Right atrium auricular region (tissue), 2 donors: ENCODE results near the gene GPC3. TPM values are rescaled to one million over a fixed set of nuclear protein-coding genes. Genes with fewer than 3 reads are reported as not detected.

Experiments
- DNase-seq: peaks from one replicate; pipeline ENCODE4 v3.0.0-alpha.2; 2019; ENCODE audit warnings: low spot score
- H3K27ac ChIP-seq, 2 donors: fragments of 200-600 bp; sonication (generic); 1 replicate in 1 of 2; 2 replicates in 1 of 2; pipeline ENCODE4 v1.5.1; 2016 to 2019
- H3K27me3 ChIP-seq, 2 donors: fragments of 200-600 bp; sonication (generic); one replicate each; pipeline versions ENCODE4 v1.5.1 to v1.6.0; 2017 to 2019
- H3K36me3 ChIP-seq: fragments of 200-600 bp; sonication (generic); one replicate; pipeline ENCODE4 v1.5.1; 2016
- H3K4me1 ChIP-seq, 2 donors: fragments of 200-600 bp; sonication (generic); one replicate each; pipeline versions ENCODE4 v1.5.1 to v1.6.0; 2017 to 2019
- H3K4me3 ChIP-seq, 2 donors: fragments of 200-600 bp; sonication (generic); 1 replicate in 1 of 2; 2 replicates in 1 of 2; pipeline ENCODE4 v1.5.1; 2017 to 2019; ENCODE audit warnings: mild to moderate bottlenecking in 1 of 2, moderate library complexity in 1 of 2
- H3K9me3 ChIP-seq, 2 donors: fragments of 200-600 bp; sonication (generic); one replicate each; pipeline ENCODE4 v1.5.1; 2019
- CTCF ChIP-seq, 2 donors: fragments of 200-600 bp; sonication (generic); IDR thresholded peaks; one replicate each; pipeline ENCODE4 v1.5.1; 2019; ENCODE audit warnings: antibody characterized with exemption in 2 of 2
- total RNA-seq, 2 donors: library from RNA; depleted of rRNA; stranded (reverse); fragments of >200 nt; gene quantifications; one replicate each; pipeline ENCODE4 v1.1.0, GENCODE V29; 2016

The GPC3 gene
- total RNA-seq, 2 donors from 2014 or later: 3.5 to 18.6 TPM

- no peak for TF ChIP-seq CTCF (IDR thresholded peaks at IDR 0.05)
- H3K27me3 ChIP-seq: no peaks in the 10 kb centered on the region
- H3K27ac ChIP-seq: no peak overlapping the region
- no peaks in the 10 kb centered on the region for H3K36me3 ChIP-seq
- no peak for DNase-seq
- H3K4me3 ChIP-seq: no peak overlapping the region
- H3K4me1 ChIP-seq: peaks cover 0 to 5% of the 10 kb centered on the region in 2 donors
- H3K9me3 ChIP-seq: no peaks in the 10 kb centered on the region
These were observed 3.5 kb downstream of the GPC3 start for GRCh38 chrX:133981924-133982323.

- no peak for TF ChIP-seq CTCF (IDR thresholded peaks at IDR 0.05)
- H3K27me3 ChIP-seq: no peaks in the 10 kb centered on the region
- H3K9me3 ChIP-seq: no peaks in the 10 kb centered on the region
These were observed 4.4 kb downstream of the GPC3 start for GRCh38 chrX:133980832-133981588.

GRCh38 chrX:133980406-133980805 is 5.0 kb downstream of the GPC3 start:
- Histone ChIP-seq H3K27me3 (no peaks in the 10 kb centered on the region), H3K27ac (no peak overlapping the region), H3K9me3 (no peaks in the 10 kb centered on the region), H3K4me3 (no peak overlapping the region), H3K4me1 (peaks cover 0 to 5% of the 10 kb centered on the region in 2 donors), H3K36me3 (no peaks in the 10 kb centered on the region)
- DNase-seq: no peak
- no peak for TF ChIP-seq CTCF (IDR thresholded peaks at IDR 0.05)

More at GRCh38 chrX:133980832-133981588, 4.4 kb downstream of the GPC3 start:
- peaks cover 0 to 5% of the 10 kb centered on the region in 2 donors for H3K4me1 ChIP-seq
- H3K4me3 ChIP-seq: no peak overlapping the region
- no peak for DNase-seq
- H3K36me3 ChIP-seq: no peaks in the 10 kb centered on the region
- H3K27ac ChIP-seq: no peak overlapping the region

GRCh38 chrX:133979641-133980230 is 5.7 kb downstream of the GPC3 start:
- Histone ChIP-seq H3K9me3 (no peaks in the 10 kb centered on the region), H3K36me3 (no peaks in the 10 kb centered on the region), H3K27me3 (no peaks in the 10 kb centered on the region), H3K4me1 (no peaks in the 10 kb centered on the region), H3K4me3 (no peak overlapping the region), H3K27ac (no peak overlapping the region)
- DNase-seq: no peak
- TF ChIP-seq CTCF (IDR thresholded peaks at IDR 0.05): no peak

DNA sequence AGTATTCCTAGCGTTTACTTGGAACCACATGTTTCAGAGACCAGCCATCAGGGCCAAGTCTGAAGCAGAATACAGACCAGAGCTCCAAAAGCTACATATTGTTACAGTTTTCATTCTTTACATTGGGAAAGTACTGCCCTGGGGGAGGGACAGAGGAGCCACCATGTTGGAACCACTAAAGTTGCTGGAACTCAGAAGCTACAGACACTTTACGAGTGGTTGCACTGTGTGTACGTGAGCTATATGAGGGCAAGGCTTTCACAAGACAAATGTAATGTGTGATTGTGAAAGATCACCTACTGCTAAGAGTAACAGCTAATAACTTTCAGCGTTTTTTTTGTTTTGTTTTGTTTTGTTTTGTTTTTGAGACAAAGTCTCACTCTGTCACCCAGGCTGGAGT is 11.7 kb downstream of the GPC3 start:
- H3K27me3 ChIP-seq: peaks cover 0 to 4% of the 10 kb centered on the region in 2 donors
- TF ChIP-seq CTCF (IDR thresholded peaks at IDR 0.05): no peak
- H3K4me3 ChIP-seq: no peak overlapping the region
- no peak for DNase-seq
- H3K36me3 ChIP-seq: no peaks in the 10 kb centered on the region
- H3K27ac ChIP-seq: no peak overlapping the region
- no peaks in the 10 kb centered on the region for H3K4me1 ChIP-seq
- no peaks in the 10 kb centered on the region for H3K9me3 ChIP-seq
